Fibroblast of lung (primary cell): ENCODE results near the gene DKKL1. TPM values are rescaled to one million over a fixed set of nuclear protein-coding genes. Genes with fewer than 3 reads are reported as not detected.

Experiments
- DNase-seq, 2 donors: peaks; one replicate each; pipeline versions ENCODE4 v3.0.0 to v3.0.0-alpha.2; 2010; ENCODE audit warnings: low read depth in 2 of 2
- H2AFZ ChIP-seq: 2 replicates; pipeline ENCODE4 v1.5.1; 2012; ENCODE audit warnings: low read length, control low read depth, inconsistent platforms
- H3K27ac ChIP-seq: 2 replicates; pipeline ENCODE4 v1.5.1; 2011; ENCODE audit warnings: low read length, control low read depth; ENCODE audit not compliant: insufficient read depth
- H3K27me3 ChIP-seq: 2 replicates; pipeline ENCODE4 v1.5.1; 2011; ENCODE audit warnings: mild to moderate bottlenecking, low read length; ENCODE audit not compliant: control insufficient read depth, insufficient read depth
- H3K36me3 ChIP-seq: 2 replicates; pipeline ENCODE4 v1.5.1; 2011; ENCODE audit warnings: low read length; ENCODE audit not compliant: control insufficient read depth, insufficient read depth
- H3K4me1 ChIP-seq: 2 replicates; pipeline ENCODE4 v1.5.1; 2011; ENCODE audit warnings: low read length; ENCODE audit not compliant: control insufficient read depth, insufficient read depth; ENCODE audit errors: extremely low read depth
- H3K4me2 ChIP-seq: 2 replicates; pipeline ENCODE4 v1.5.1; 2011; ENCODE audit warnings: low read length, control low read depth; ENCODE audit not compliant: insufficient read depth; ENCODE audit errors: extremely low read depth
- H3K4me3 ChIP-seq, 4 experiments: fragments of 200-600 bp in 1 of 4; sonication (generic) in 1 of 4; replicated peaks in 1 of 4; 2 replicates each; pipeline ENCODE4 v1.5.1; 2011 to 2016; ENCODE audit warnings: low read length in 4 of 4, low read depth in 3 of 4, mild to moderate bottlenecking in 3 of 4, control low read depth in 2 of 4, inconsistent platforms in 1 of 4, mixed read lengths in 1 of 4; ENCODE audit not compliant: insufficient read depth in 1 of 4; ENCODE audit errors: control extremely low read depth in 1 of 4
- H3K79me2 ChIP-seq: 2 replicates; pipeline ENCODE4 v1.5.1; 2012; ENCODE audit warnings: mild to moderate bottlenecking, low read length, inconsistent platforms; ENCODE audit not compliant: control insufficient read depth, insufficient read depth
- H3K9ac ChIP-seq: 2 replicates; pipeline ENCODE4 v1.5.1; 2011; ENCODE audit warnings: mild to moderate bottlenecking, low read length, control low read depth; ENCODE audit not compliant: insufficient read depth
- H3K9me3 ChIP-seq: 2 replicates; pipeline ENCODE4 v1.5.1; 2012; ENCODE audit warnings: low read depth, low read length; ENCODE audit not compliant: control insufficient read depth, insufficient read depth
- H4K20me1 ChIP-seq: 2 replicates; pipeline ENCODE4 v1.5.1; 2011; ENCODE audit warnings: low read length; ENCODE audit not compliant: control insufficient read depth, insufficient read depth; ENCODE audit errors: extremely low read depth
- EZH2 ChIP-seq: IDR thresholded peaks from 2 replicates; pipeline ENCODE4 v1.5.1; 2012; ENCODE audit warnings: low read length, control low read depth, mild to moderate bottlenecking; ENCODE audit errors: missing control alignments
- polyA plus RNA-seq, 2 donors: library from polyadenylated mRNA; depleted of rRNA in 1 of 2; stranded (reverse) in 1 of 2; unstranded in 1 of 2; fragments of >200 nt; gene quantifications; 2 replicates each; pipeline ENCODE4 v1.2.1, GENCODE V29; 2011 to 2012; ENCODE audit warnings: missing spikeins in 1 of 2
- total RNA-seq: library from RNA; depleted of rRNA; stranded (reverse); fragments of >200 nt; gene quantifications from 2 replicates; pipeline ENCODE4 v1.2.1, GENCODE V29; 2014
- TF ChIP-seq, protein P1 (sequence below), 2 donors: IDR thresholded peaks in 1 of 2; conservative IDR thresholded peaks in 1 of 2; 1 replicate in 1 of 2; 2 replicates in 1 of 2; pipeline ENCODE4 v1.5.1; 2011 to 2012; ENCODE audit warnings: low read length in 2 of 2, control low read depth in 1 of 2, inconsistent platforms in 1 of 2, low read depth in 1 of 2, mild to moderate bottlenecking in 1 of 2

Gene DKKL1
- total and polyA plus RNA-seq, 2 donors (not counting 1 experiment from before 2014, with no cell fraction given) = 0.19 TPM; not detected in 1

DNA sequence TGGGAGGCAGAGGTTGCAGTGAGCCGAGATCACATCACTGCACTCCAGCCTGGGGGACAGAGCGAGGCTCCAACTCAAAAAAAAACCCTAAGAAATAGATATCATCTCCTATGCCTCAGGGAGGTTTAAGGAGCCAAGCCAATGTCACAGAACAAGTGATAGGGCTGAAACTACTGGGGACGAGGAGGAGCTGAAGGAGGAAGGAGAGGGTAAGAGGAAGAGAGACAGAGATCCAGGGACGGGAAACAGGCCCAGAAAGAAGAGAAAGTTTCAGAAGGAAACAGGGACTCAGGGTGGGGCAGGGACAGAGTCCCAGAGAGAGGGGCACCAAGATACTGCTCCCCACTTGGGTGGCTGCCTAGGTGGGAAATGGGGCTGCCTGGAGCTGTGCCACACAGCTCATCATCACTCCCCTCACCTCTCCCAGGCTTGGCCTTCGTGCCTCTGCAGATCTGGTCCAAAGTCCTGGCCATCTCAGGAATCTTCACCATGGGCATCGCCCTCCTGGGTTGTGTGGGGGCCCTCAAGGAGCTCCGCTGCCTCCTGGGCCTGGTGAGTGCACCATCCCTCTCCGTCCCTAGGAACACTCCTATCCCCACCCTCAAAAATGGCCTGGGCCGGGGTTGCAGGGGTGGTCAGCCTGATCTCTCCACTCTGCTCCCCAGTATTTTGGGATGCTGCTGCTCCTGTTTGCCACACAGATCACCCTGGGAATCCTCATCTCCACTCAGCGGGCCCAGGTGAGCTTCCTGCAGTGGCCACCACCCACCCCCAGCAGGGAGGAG, 27.0 kb upstream of the DKKL1 start:
- TF ChIP-seq, protein P1, sequence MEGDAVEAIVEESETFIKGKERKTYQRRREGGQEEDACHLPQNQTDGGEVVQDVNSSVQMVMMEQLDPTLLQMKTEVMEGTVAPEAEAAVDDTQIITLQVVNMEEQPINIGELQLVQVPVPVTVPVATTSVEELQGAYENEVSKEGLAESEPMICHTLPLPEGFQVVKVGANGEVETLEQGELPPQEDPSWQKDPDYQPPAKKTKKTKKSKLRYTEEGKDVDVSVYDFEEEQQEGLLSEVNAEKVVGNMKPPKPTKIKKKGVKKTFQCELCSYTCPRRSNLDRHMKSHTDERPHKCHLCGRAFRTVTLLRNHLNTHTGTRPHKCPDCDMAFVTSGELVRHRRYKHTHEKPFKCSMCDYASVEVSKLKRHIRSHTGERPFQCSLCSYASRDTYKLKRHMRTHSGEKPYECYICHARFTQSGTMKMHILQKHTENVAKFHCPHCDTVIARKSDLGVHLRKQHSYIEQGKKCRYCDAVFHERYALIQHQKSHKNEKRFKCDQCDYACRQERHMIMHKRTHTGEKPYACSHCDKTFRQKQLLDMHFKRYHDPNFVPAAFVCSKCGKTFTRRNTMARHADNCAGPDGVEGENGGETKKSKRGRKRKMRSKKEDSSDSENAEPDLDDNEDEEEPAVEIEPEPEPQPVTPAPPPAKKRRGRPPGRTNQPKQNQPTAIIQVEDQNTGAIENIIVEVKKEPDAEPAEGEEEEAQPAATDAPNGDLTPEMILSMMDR (conservative IDR thresholded peaks at IDR 0.05 in 1 of 2, IDR thresholded peaks at IDR 0.05 in 1 of 2; ENCODE audit: low read depth in 1 of 2, low read length in 2 of 2) = no peak
- TF ChIP-seq EZH2 = no peak
- no peaks in the 10 kb centered on the region for H4K20me1 ChIP-seq
- H3K27ac ChIP-seq = no peak overlapping the region

DNA sequence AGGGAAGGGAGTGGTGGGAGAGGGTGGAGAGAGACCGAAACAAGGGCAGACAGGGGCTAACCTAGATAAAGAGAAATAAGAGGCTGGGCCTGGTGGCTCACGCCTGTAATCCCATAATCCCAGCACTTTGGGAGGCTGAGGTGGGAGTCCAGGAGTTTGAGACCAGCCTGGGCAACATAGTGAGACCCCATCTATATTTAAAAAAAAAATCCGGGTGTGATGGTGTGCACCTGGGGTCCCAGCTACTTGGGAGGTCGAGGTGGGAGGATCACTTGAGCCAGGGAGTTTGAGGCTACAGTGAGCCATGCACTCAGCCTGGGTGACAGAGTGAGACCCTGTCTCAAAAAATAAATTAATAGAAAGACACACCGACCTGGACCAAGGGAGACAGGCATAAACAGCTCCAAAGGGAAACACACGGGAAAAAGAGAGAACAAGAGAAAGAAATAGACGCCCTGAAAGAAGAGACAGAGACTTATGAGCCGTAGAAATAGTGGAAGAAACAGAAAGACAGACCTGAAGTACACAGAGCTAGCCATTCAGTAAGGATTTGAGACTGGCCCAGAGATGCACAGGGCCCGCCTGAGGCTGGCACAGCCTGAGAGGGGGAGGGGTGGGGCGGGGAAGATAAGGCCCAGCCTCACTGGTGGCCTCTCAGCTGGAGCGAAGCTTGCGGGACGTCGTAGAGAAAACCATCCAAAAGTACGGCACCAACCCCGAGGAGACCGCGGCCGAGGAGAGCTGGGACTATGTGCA, 26.2 kb upstream of the DKKL1 start:
- Histone ChIP-seq H3K79me2 (no peaks in the 10 kb centered on the region), H3K4me2 (no peak overlapping the region), H3K36me3 (peaks cover 2% of the 10 kb centered on the region), H3K9me3 (no peaks in the 10 kb centered on the region), H3K9ac (no peak overlapping the region), H3K4me1 (peaks cover 4% of the 10 kb centered on the region), H2AFZ (no peak overlapping the region), H3K27ac (no peak overlapping the region), H3K27me3 (peaks cover 7% of the 10 kb centered on the region), H4K20me1 (no peaks in the 10 kb centered on the region), H3K4me3 (no peak overlapping the region)
- DNase-seq = no peak
- TF ChIP-seq, protein P1 (conservative IDR thresholded peaks at IDR 0.05 in 1 of 2, IDR thresholded peaks at IDR 0.05 in 1 of 2; ENCODE audit: low read depth in 1 of 2, low read length in 2 of 2) = no peak
- no peak for TF ChIP-seq EZH2

More for the DNA sequence above, 27.0 kb upstream of the DKKL1 start:
- Histone ChIP-seq H3K9me3 (no peaks in the 10 kb centered on the region), H3K27me3 (peaks cover 7% of the 10 kb centered on the region), H3K79me2 (no peaks in the 10 kb centered on the region), H3K9ac (no peak overlapping the region), H3K4me2 (no peak overlapping the region), H2AFZ (no peak overlapping the region), H3K4me3 (no peak overlapping the region), H3K36me3 (peaks cover 2% of the 10 kb centered on the region), H3K4me1 (peaks cover 4% of the 10 kb centered on the region)
- no peak for DNase-seq

DNA sequence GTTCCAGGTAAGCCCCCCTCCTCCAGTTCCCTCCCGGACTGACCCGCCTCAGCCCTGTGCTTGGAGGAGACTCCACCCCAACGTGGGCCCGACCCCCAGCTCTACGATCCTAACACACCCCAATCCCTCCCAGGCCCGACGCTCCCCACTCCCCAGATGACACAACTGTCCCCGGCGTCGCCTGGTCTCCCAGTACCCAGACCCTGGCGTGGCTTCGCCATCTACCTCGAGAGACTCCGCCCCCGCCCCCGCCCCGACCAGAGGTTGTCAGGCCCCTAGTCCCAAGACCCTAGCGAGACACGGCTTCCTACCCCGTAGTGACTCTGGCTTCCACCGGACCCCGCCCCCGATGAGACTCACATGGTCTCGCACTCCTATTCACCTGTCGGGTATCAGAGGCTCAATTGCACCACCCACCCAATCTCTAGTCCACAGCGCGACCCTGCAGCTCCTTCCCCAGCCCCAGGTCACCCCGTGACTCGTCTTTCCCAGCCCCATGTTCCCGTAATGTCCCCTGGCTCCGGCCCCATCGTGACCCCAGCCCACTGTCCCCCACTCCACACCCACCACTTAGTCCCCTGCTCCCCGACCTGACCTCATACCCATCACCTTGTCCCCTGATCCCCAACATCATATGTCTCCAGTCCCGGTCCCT, 25.5 kb upstream of the DKKL1 start:
- Histone ChIP-seq H3K9me3 (no peaks in the 10 kb centered on the region), H3K36me3 (peaks cover 3% of the 10 kb centered on the region), H3K4me3 (no peak overlapping the region), H2AFZ (no peak overlapping the region), H3K4me2 (no peak overlapping the region), H3K27ac (no peak overlapping the region), H3K4me1 (peaks cover 4% of the 10 kb centered on the region), H4K20me1 (no peaks in the 10 kb centered on the region), H3K27me3 (peaks cover 7% of the 10 kb centered on the region), H3K79me2 (no peaks in the 10 kb centered on the region), H3K9ac (no peak overlapping the region)
- TF ChIP-seq, protein P1 (conservative IDR thresholded peaks at IDR 0.05 in 1 of 2, IDR thresholded peaks at IDR 0.05 in 1 of 2; ENCODE audit: low read depth in 1 of 2, low read length in 2 of 2) = no peak
- no peak for TF ChIP-seq EZH2
- no peak for DNase-seq
